ENCODE results near the gene RAMP1.

The RAMP1 gene

GRCh38 chr2:237896507-237896892, 37.1 kb downstream of the RAMP1 start:
- DNase-seq, result no peak

GRCh38 chr2:237896956-237897355, 37.5 kb downstream of the RAMP1 start:
- DNase-seq, result no peak

DNA sequence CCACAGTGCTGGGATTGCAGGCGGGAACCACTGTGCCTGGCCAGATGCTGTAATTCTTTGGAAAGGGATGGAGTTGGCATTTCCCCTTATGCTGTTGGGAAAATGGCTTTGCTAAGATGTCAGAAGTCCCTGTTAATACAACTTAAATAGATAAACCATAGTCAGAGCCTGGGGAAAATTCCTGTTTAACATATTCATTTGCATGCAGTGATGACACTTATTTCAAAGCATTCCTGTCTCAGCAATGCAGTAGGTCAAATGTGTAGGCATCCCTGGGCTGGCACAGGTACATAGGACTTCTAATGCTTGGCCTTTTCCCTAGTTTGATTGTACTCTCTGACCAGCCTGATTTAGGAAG, 38.6 kb downstream of the RAMP1 start:
- DNase-seq, result no peak

DNA sequence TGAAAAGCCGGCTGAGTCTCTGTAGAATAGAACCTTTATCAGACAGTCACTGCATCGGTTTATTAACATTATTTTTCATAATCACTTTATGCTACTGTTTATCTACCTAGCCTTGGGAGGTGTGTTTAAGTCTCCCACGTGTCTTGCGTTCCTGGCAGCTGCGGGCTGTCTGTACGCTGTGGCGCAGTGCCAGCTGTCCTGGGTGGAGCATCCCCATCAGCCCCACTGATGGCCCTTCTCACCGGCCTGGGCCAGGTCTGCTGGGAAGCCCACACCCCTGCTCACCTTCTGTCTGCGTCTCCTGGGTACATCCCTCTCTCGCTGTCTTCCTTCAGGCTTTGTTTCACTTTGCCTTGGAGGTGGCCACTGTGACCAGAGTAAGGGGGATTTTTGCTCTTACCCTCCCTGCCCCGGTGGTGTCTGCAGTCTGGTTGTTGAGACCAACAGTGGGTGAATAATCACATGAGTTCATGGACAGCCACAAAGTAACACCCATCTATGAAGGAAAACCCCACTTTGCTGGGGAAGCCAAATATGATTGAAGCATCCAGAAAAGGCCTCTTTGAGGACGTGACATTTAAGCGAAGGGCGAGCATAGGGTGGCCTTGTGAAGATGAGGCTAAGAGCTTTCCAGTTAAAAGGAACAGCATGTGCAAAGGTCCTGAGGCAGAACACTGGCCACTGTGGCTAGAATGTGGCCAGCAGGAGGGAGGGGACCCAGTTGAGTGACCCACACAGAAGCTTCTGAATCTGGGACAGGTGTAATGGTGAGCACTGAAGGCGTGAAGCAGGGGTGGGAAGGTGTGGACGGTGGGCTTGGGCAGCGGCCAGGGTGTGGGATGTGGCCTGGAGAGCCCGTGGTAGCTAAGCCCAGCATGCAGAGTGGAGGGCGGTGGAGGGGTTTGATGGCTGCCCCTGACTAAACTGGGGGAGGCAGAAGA, 41.7 kb downstream of the RAMP1 start:
- DNase-seq, result no peak

- no peak for DNase-seq
Observed at GRCh38 chr2:237901932-237902850, 42.8 kb downstream of the RAMP1 start.

GRCh38 chr2:237904831-237905599, 45.6 kb downstream of the RAMP1 start:
- peak; percentile 4 to 14 for DNase-seq

DNA sequence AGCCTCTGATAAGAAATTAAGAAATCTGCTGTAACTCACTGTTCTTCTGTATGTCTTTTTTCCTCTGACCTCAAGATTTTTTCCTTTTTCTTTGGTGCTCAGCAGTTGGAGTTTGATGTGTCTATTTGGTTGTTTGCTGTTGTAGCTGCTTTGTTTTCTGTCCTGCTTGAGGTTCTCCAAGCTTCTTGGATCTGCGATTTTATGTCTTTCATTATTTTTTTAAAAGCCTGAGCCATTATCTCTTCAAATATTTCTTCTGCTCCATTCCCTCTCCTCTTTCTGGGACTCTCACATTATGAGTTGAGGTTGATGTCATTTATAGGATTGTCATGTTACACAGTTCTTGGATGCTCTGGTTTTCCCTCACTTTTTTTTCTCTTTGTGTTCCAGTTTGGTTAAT, 47.7 kb downstream of the RAMP1 start:
- DNase-seq, result no peak

GRCh38 chr2:237909075-237909695, 49.8 kb downstream of the RAMP1 start:
- DNase-seq, result no peak

- no peak for DNase-seq
Observed at GRCh38 chr2:237909801-237910475, 50.5 kb downstream of the RAMP1 start.

DNA sequence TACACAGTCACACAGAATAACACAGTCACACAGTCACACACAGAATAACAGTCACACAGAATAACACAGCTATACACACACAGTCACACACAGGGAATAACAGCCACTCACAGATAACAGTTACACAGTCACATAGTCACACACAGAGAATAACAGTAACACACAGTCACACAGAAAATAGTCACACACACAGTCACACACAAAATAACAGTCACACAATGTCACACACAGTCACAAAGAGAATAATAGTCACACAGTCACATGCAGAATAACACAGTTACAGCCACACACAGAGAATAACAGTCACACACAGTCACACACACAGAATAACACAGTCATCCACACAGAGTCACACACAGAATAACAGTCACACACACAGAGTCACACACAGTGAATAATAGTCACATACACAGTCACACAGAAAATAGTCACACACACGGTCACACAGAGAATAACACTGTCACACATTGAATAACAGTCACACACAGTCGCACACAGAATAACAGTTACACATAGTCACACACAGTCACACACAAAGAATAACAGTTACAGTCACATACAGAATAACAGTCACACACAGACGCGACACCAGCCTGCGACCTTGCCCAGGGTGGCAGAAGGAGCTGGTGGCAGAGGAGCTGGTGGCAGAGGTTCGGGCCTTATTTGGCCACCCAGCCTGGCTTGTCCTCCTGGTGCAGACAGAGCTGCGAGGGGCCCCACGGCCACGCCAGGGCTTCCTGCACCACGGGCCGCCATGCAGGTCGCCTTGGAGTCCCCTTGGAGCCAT, 51.3 kb downstream of the RAMP1 start:
- no peak for DNase-seq

DNA sequence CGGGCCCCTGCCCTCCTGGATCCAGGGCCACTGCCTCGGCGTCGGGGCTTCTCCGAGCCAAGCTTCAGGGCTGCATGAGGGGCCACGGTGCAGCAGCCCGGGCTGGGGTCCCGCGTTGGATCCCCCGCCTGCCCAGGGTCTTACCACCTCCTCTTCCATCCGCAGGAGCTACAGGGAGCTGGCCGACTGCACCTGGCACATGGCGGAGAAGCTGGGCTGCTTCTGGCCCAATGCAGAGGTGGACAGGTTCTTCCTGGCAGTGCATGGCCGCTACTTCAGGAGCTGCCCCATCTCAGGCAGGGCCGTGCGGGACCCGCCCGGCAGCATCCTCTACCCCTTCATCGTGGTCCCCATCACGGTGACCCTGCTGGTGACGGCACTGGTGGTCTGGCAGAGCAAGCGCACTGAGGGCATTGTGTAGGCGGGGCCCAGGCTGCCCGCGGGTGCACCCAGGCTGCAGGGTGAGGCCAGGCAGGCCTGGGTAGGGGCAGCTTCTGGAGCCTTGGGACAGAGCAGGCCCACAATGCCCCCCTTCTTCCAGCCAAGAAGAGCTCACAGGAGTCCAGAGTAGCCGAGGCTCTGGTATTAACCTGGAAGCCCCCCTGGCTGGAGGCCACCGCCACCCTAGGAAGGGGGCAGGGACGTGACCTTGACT, 52.1 kb downstream of the RAMP1 start:
- no peak for DNase-seq

GRCh38 chr2:237912271-237913192, 53.1 kb downstream of the RAMP1 start:
- no peak for DNase-seq

- no peak for DNase-seq
Observed at GRCh38 chr2:237913193-237913917, 53.9 kb downstream of the RAMP1 start.

DNA sequence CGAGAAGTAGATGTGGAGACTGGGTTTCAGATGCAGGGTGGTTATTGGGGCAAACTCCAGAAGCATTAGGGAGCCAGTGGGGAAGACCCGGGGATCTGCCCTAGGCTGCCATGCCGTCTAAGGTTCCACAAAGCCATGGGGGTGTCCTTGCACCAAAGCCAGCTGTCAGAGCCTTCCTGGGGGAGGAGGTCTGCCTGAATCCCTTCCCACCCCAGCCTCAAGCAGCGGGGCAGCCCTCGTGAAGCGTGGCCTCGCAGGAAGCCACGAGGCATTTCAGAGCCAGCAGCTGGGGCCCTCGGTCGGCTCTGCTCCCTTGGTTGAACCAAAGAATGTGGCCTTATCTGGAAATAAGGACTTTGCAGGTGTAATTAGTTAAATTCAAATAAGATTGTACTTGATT, 56.2 kb downstream of the RAMP1 start:
- DNase-seq, result no peak

GRCh38 chr2:237916296-237916695, 56.9 kb downstream of the RAMP1 start:
- DNase-seq, result no peak

GRCh38 chr2:237917696-237918374, 58.4 kb downstream of the RAMP1 start:
- DNase-seq, result no peak

GRCh38 chr2:237919593-237919992, 60.2 kb downstream of the RAMP1 start:
- DNase-seq, result peak in 1 of 2 experiments; percentile 2

- no peak for DNase-seq
Observed at GRCh38 chr2:237920673-237921072, 61.2 kb downstream of the RAMP1 start.
